ENCODE results near the gene NPY. TPM values are rescaled to one million over a fixed set of nuclear protein-coding genes. Genes with fewer than 3 reads are reported as not detected.

Gene NPY
- total RNA-seq, 1 experiment from 2014 or later = not detected

DNA sequence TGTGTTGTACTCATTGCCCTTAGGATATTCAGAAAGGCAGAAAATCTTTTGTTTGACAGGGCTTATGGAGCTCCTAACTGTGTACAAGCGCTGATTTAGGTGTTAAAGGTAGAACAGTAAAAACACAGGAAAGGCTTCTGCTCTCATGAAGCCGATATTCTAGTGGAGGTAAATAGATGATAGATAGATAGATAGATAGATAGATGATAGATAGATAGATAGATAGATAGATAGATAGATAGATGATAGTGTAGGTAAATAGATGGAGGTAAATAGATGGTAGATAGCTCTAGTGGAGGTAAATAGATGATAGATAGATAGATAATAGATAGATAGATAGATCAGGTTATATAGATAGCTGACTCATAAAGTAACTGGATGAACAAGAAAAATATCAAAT is 39.4 kb upstream of the NPY start:
- Histone ChIP-seq H3K9me2 (ENCODE audit: insufficient read depth) (no peaks in the 10 kb centered on the region), H2AFZ (ENCODE audit: low read depth, low read length, poor library complexity, severe bottlenecking) (no peak overlapping the region), H3K36me3 (ENCODE audit: control insufficient read depth in 1 of 2, insufficient read depth in 2 of 2, low read length in 2 of 2) (no peaks in the 10 kb centered on the region), H3K79me2 (ENCODE audit: insufficient read depth, low read length) (no peaks in the 10 kb centered on the region), H3K27ac (ENCODE audit: low read depth, low read length) (no peak overlapping the region), H3K27me3 (ENCODE audit: insufficient read depth, low read length) (0 out of 2 replicates have a peak, but pooled peaks cover 6% of the 10 kb centered on the region), H3K4me3 (replicated peaks in 1 of 2; ENCODE audit: low read depth in 1 of 2, low read length in 2 of 2) (no peak overlapping the region), H3K4me1 (ENCODE audit: control insufficient read depth in 1 of 2, insufficient read depth in 2 of 2, low read length in 2 of 2) (no peaks in the 10 kb centered on the region), H3K9me3 (ENCODE audit: control insufficient read depth in 1 of 2, insufficient read depth in 1 of 2, low read depth in 1 of 2, low read length in 2 of 2) (no peaks in the 10 kb centered on the region), H4K20me1 (ENCODE audit: insufficient read depth) (no peaks in the 10 kb centered on the region), H3K4me2 (ENCODE audit: low read length) (no peak overlapping the region), H3K9ac (ENCODE audit: low read length) (no peak overlapping the region)
- ChIA-PET POLR2A (no interaction called here), RAD21 (ENCODE audit: low non-redundant PET in 1 of 2, low total read pairs in 2 of 2, uncharacterized antibody in 2 of 2, unreplicated experiment in 2 of 2) (no interaction called here), CTCF (no interaction called here)
- no TSS peak for BruUV-seq (replicated peaks)
- TF ChIP-seq SP1 (IDR thresholded peaks at IDR 0.05; ENCODE audit: low read depth) (no peak), CEBPB (IDR thresholded peaks at IDR 0.05; ENCODE audit: low read depth) (no peak), SRF (IDR thresholded peaks at IDR 0.05; ENCODE audit: low read depth) (no peak), JUND (IDR thresholded peaks at IDR 0.05) (no peak), ZNF274 (IDR thresholded peaks at IDR 0.05; ENCODE audit: low read depth, low read length) (no peak), YY1 (IDR thresholded peaks at IDR 0.05; ENCODE audit: extremely low read depth, insufficient replicate concordance, low read depth, low read length) (no peak), ELF1 (IDR thresholded peaks at IDR 0.05; ENCODE audit: borderline replicate concordance, low read depth) (no peak), TCF7L2 (IDR thresholded peaks at IDR 0.05; ENCODE audit: borderline replicate concordance, extremely low read depth, insufficient read depth, insufficient read length) (no peak), EZH2phosphoT487 (IDR thresholded peaks at IDR 0.05; ENCODE audit: borderline replicate concordance) (no peak), EZH2 (IDR thresholded peaks at IDR 0.05) (no peak), RAD21 (IDR thresholded peaks at IDR 0.05; ENCODE audit: low read depth) (no peak), CBX3 (IDR thresholded peaks at IDR 0.05; ENCODE audit: low read depth) (no peak), POLR2A (IDR thresholded peaks at IDR 0.05; ENCODE audit: borderline replicate concordance, extremely low read depth, insufficient read depth, insufficient read length) (no peak), SIN3A (IDR thresholded peaks at IDR 0.05; ENCODE audit: low read depth) (no peak)
- TF ChIP-seq, protein P1, sequence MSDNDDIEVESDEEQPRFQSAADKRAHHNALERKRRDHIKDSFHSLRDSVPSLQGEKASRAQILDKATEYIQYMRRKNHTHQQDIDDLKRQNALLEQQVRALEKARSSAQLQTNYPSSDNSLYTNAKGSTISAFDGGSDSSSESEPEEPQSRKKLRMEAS (IDR thresholded peaks at IDR 0.05) = no peak
- TF ChIP-seq, protein P2, sequence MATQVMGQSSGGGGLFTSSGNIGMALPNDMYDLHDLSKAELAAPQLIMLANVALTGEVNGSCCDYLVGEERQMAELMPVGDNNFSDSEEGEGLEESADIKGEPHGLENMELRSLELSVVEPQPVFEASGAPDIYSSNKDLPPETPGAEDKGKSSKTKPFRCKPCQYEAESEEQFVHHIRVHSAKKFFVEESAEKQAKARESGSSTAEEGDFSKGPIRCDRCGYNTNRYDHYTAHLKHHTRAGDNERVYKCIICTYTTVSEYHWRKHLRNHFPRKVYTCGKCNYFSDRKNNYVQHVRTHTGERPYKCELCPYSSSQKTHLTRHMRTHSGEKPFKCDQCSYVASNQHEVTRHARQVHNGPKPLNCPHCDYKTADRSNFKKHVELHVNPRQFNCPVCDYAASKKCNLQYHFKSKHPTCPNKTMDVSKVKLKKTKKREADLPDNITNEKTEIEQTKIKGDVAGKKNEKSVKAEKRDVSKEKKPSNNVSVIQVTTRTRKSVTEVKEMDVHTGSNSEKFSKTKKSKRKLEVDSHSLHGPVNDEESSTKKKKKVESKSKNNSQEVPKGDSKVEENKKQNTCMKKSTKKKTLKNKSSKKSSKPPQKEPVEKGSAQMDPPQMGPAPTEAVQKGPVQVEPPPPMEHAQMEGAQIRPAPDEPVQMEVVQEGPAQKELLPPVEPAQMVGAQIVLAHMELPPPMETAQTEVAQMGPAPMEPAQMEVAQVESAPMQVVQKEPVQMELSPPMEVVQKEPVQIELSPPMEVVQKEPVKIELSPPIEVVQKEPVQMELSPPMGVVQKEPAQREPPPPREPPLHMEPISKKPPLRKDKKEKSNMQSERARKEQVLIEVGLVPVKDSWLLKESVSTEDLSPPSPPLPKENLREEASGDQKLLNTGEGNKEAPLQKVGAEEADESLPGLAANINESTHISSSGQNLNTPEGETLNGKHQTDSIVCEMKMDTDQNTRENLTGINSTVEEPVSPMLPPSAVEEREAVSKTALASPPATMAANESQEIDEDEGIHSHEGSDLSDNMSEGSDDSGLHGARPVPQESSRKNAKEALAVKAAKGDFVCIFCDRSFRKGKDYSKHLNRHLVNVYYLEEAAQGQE (IDR thresholded peaks at IDR 0.05; ENCODE audit: low read depth) = no peak
- TF ChIP-seq, protein P3, sequence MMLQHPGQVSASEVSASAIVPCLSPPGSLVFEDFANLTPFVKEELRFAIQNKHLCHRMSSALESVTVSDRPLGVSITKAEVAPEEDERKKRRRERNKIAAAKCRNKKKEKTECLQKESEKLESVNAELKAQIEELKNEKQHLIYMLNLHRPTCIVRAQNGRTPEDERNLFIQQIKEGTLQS (IDR thresholded peaks at IDR 0.05) = no peak
- TF ChIP-seq, protein P4, sequence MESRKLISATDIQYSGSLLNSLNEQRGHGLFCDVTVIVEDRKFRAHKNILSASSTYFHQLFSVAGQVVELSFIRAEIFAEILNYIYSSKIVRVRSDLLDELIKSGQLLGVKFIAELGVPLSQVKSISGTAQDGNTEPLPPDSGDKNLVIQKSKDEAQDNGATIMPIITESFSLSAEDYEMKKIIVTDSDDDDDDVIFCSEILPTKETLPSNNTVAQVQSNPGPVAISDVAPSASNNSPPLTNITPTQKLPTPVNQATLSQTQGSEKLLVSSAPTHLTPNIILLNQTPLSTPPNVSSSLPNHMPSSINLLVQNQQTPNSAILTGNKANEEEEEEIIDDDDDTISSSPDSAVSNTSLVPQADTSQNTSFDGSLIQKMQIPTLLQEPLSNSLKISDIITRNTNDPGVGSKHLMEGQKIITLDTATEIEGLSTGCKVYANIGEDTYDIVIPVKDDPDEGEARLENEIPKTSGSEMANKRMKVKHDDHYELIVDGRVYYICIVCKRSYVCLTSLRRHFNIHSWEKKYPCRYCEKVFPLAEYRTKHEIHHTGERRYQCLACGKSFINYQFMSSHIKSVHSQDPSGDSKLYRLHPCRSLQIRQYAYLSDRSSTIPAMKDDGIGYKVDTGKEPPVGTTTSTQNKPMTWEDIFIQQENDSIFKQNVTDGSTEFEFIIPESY (IDR thresholded peaks at IDR 0.05; ENCODE audit: extremely low read depth, insufficient replicate concordance, low read length) = no peak
- TF ChIP-seq, protein P5, sequence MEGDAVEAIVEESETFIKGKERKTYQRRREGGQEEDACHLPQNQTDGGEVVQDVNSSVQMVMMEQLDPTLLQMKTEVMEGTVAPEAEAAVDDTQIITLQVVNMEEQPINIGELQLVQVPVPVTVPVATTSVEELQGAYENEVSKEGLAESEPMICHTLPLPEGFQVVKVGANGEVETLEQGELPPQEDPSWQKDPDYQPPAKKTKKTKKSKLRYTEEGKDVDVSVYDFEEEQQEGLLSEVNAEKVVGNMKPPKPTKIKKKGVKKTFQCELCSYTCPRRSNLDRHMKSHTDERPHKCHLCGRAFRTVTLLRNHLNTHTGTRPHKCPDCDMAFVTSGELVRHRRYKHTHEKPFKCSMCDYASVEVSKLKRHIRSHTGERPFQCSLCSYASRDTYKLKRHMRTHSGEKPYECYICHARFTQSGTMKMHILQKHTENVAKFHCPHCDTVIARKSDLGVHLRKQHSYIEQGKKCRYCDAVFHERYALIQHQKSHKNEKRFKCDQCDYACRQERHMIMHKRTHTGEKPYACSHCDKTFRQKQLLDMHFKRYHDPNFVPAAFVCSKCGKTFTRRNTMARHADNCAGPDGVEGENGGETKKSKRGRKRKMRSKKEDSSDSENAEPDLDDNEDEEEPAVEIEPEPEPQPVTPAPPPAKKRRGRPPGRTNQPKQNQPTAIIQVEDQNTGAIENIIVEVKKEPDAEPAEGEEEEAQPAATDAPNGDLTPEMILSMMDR (IDR thresholded peaks at IDR 0.05 in 2 of 3, conservative IDR thresholded peaks at IDR 0.05 in 1 of 3; ENCODE audit: borderline replicate concordance in 1 of 3, insufficient read depth in 1 of 3, low read depth in 2 of 3, low read length in 2 of 3) = no peak
- DNase-seq (ENCODE audit: low read depth, low spot score) (no peak), ATAC-seq (no peak)
- intact Hi-C loops (cut with micrococcal nuclease) = no loop called here
